ENCODE data around the gene GDF3. TPM values are rescaled to one million over a fixed set of nuclear protein-coding genes. Genes with fewer than 3 reads are reported as not detected.
A peak's percentile ranks its signal among the peaks of the same experiment; 100 is the strongest.
"Not testable (repeated sequence)": the region's sequence is repeated elsewhere in the genome, so short reads cannot be mapped to it uniquely, and the experiment has no call there.

The GDF3 gene
- total RNA-seq, 1 donor from 2014 or later: not detected

GRCh38 chr12:7646178-7646475, 49.4 kb downstream of the GDF3 start:
- Mint-ChIP-seq H3K36me3 (no peaks in the 10 kb centered on the region), H3K4me1 (peaks cover 33% of the 10 kb centered on the region), H3K4me3 (no peak overlapping the region), H3K27ac (no peak overlapping the region), H3K9me3 (no peaks in the 10 kb centered on the region), H3K27me3 (ENCODE audit: low read depth) (no peaks in the 10 kb centered on the region)
- DNase-seq (ENCODE audit: low spot score in 2 of 2, unreplicated experiment in 2 of 2): no peak
- no peak for TF ChIP-seq CTCF (IDR thresholded peaks at IDR 0.05; ENCODE audit: unreplicated experiment)

GRCh38 chr12:7645395-7646177, 50.0 kb downstream of the GDF3 start:
- no peak overlapping the region for H3K27ac Mint-ChIP-seq
- H3K4me1 Mint-ChIP-seq: peaks cover 38% of the 10 kb centered on the region
- no peaks in the 10 kb centered on the region for H3K36me3 Mint-ChIP-seq
- no peak overlapping the region for H3K4me3 Mint-ChIP-seq
- H3K27me3 Mint-ChIP-seq (ENCODE audit: low read depth): no peaks in the 10 kb centered on the region
- TF ChIP-seq CTCF (IDR thresholded peaks at IDR 0.05; ENCODE audit: unreplicated experiment): peak; percentile 89
- H3K9me3 Mint-ChIP-seq: no peaks in the 10 kb centered on the region
- DNase-seq (ENCODE audit: low spot score in 2 of 2, unreplicated experiment in 2 of 2): no peak

- peaks cover 45% of the 10 kb centered on the region for H3K4me1 Mint-ChIP-seq
- DNase-seq (ENCODE audit: low spot score in 2 of 2, unreplicated experiment in 2 of 2): no peak
- H3K27ac Mint-ChIP-seq: peak overlapping the region; percentile 33
- peak; percentile 46 for TF ChIP-seq CTCF (IDR thresholded peaks at IDR 0.05; ENCODE audit: unreplicated experiment)
- no peaks in the 10 kb centered on the region for H3K27me3 Mint-ChIP-seq (ENCODE audit: low read depth)
- H3K36me3 Mint-ChIP-seq: no peaks in the 10 kb centered on the region
- H3K9me3 Mint-ChIP-seq: no peaks in the 10 kb centered on the region
- H3K4me3 Mint-ChIP-seq: no peak overlapping the region
Observed at GRCh38 chr12:7642876-7643309, 52.7 kb downstream of the GDF3 start.

- H3K27me3 Mint-ChIP-seq (ENCODE audit: low read depth): no peaks in the 10 kb centered on the region
- no peaks in the 10 kb centered on the region for H3K36me3 Mint-ChIP-seq
- DNase-seq (ENCODE audit: low spot score in 2 of 2, unreplicated experiment in 2 of 2): no peak
- peak overlapping the region; percentile 33 for H3K27ac Mint-ChIP-seq
- TF ChIP-seq CTCF (IDR thresholded peaks at IDR 0.05; ENCODE audit: unreplicated experiment): no peak
- H3K9me3 Mint-ChIP-seq: no peaks in the 10 kb centered on the region
- no peak overlapping the region for H3K4me3 Mint-ChIP-seq
- H3K4me1 Mint-ChIP-seq: peaks cover 47% of the 10 kb centered on the region
Observed at GRCh38 chr12:7642287-7642686, 53.3 kb downstream of the GDF3 start.

GRCh38 chr12:7640123-7640995, 55.2 kb downstream of the GDF3 start:
- not testable (repeated sequence) for H3K9me3 Mint-ChIP-seq; H3K27ac Mint-ChIP-seq; H3K36me3 Mint-ChIP-seq; H3K27me3 Mint-ChIP-seq (ENCODE audit: low read depth); DNase-seq (ENCODE audit: low spot score in 2 of 2, unreplicated experiment in 2 of 2)
- Mint-ChIP-seq H3K4me1 (peaks cover 41% of the 10 kb centered on the region), H3K4me3 (peak overlapping the region; percentile 7)

Other genes with a start within 250 kb of the GDF3 start
- gene CD163, start 192.0 kb downstream of the GDF3 start, total RNA-seq: 0.22 to 0.38 TPM (median 0.36 TPM) in 3 replicates
- gene APOBEC1, start 29.9 kb downstream of the GDF3 start, total RNA-seq: not detected in 3 replicates
- 0.71 to 0.81 TPM in 2 of 3 replicates, not detected in the other for gene DPPA3, start 15.7 kb upstream of the GDF3 start, total RNA-seq
- not detected in 3 replicates for gene CLEC4C, start 51.6 kb upstream of the GDF3 start, total RNA-seq
- gene NANOGNB, start 69.4 kb upstream of the GDF3 start, total RNA-seq: not detected in 3 replicates
- 0.32 to 0.58 TPM (median 0.42 TPM) in 3 replicates for gene NANOG, start 93.6 kb upstream of the GDF3 start, total RNA-seq
- gene SLC2A14, start 177.1 kb upstream of the GDF3 start, total RNA-seq: 4.7 to 5.1 TPM (median 4.9 TPM) in 3 replicates
- 170 to 186 TPM (median 186 TPM) in 3 replicates for gene SLC2A3, start 240.4 kb upstream of the GDF3 start, total RNA-seq